ENCODE data around the gene UBE2J2.

GRCh38 chr1:1241588-1242219 is 31.9 kb downstream of the UBE2J2 start:
- TF ChIP-seq RAD21 (conservative IDR thresholded peaks at IDR 0.05) (no peak), TAF1 (IDR thresholded peaks at IDR 0.05; ENCODE audit: low read depth) (no peak), CTCF (IDR thresholded peaks at IDR 0.05; ENCODE audit: poor library complexity, severe bottlenecking) (no peak), EZH2 (IDR thresholded peaks at IDR 0.05; ENCODE audit: borderline replicate concordance, insufficient read depth, low read length, poor library complexity, severe bottlenecking) (no peak), POLR2AphosphoS5 (IDR thresholded peaks at IDR 0.05) (no peak)

Data from neural cell (in vitro differentiated cells).